CD4-positive, alpha-beta T cell treated with Interleukin-17A for 1 hour (primary cell): Measurements from ENCODE around the gene GPR83.
"Not testable (repeated sequence)": the region's sequence is repeated elsewhere in the genome, so short reads cannot be mapped to it uniquely, and the experiment has no call there.

Experiments used
- DNase-seq: peaks from one replicate; pipeline ENCODE4 v3.0.0-alpha.2; 2020

Gene GPR83

DNA sequence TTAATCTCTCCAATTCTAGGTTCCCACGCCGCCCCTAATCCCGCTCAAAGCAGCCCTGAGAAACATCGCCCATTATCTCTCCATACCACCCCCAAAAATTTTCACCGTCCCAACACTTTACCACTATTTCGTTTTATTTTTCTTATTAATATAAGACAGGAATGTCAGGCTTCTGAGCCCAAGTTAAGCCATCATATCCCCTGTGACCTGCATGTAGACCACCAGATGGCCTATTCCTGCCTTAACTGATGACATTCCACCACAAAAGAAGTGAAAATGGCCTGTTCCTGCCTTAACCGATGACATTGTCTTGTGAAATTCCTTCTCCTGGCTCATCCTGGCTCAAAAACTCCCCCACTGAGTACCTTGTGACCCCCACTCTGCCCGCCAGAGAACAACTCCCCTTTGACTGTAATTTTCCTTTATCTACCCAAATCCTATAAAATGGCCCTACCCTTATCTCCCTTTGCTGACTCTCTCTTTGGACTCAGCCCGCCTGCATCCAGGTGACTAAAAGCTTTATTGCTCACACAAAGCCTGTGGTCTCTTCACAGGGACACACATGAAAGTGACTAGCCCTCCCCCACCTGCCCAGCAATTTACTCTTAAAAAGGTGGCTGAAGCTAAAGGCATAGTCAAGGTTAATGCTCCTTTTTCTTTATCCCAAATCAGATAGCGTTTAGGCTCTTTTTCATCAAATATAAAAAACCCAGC is 50.2 kb downstream of the GPR83 start:
- not testable (repeated sequence) for DNase-seq

GRCh38 chr11:94346311-94346710 is 54.9 kb downstream of the GPR83 start:
- not testable (repeated sequence) for DNase-seq

DNA sequence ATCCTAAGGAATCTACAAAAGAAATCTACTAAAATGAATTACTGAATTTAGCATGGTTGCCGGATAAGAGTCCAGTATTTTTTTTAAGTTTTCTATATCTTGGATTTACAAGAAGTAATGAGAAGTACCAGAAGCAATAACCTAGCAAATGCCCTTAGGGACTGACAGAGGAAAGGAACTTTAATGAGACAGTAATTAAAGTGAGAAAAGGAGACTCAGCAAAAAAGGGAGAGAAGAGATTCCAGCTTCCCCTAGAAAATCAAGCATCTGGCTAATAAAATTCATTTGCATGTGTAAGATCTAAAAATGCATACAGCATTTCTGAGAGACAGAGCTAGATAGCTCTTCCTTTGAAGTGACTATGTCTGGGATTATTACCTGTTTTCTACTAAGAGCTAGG is 57.7 kb downstream of the GPR83 start:
- no peak for DNase-seq

DNA sequence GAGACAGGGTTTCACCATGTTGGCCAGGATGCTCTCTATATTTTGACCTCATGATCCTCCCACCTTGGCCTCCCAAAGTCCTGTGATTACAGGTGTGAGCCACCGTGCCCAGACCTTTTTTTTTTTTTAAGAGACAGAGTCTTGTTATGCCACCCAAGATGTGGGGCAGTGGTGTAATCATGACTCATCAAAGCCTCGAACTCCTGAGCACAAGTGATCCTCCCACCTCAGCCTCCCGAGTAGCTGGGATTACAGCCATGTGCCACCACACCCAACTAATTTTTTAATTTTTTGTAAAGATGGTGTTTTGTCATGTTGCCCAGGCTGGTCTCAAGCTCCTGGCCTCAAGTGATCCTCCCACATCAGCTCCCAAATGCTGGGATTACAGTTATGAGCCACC is 59.0 kb downstream of the GPR83 start:
- DNase-seq = no peak

GRCh38 chr11:94338651-94339050 is 62.6 kb downstream of the GPR83 start:
- DNase-seq = no peak

DNA sequence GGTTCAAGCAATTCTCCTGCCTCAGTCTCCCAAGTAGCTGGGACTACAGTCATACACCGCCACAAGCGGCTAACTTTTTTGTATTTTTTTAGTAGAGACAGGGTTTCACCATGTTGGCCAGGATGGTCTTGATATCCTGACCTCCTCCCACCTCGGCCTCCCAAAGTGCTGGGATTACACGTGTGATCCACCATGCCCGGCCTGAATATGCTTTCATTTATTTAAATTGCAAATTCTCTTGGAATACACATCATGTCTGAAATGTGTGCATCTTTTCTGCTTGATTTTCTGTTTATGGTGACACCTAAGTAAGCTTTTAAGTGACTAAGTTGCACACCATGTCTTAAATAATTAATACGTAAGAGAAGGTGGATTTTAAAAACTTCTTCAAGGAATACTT is 65.2 kb downstream of the GPR83 start:
- no peak for DNase-seq

- DNase-seq = no peak
These were observed 68.4 kb downstream of the GPR83 start for GRCh38 chr11:94332814-94333213.

DNA sequence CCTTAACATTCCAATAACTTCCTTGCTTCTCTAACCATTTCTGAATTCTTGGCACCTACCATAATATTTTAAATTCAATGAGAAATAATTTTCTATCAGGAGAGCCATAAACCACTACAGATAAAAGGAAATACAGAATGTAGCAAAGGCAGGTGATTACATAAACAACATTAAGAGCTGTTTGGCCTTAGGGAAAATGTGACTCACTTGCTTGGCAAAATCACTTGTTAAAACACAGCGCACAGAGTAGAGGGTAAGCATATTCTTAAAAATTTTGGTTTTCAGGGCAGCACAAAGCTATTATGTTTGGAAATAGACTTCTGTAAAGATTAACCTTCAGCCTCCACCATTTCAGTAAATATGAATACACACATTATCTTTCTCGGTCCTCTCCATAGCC is 70.4 kb downstream of the GPR83 start:
- no peak for DNase-seq

DNA sequence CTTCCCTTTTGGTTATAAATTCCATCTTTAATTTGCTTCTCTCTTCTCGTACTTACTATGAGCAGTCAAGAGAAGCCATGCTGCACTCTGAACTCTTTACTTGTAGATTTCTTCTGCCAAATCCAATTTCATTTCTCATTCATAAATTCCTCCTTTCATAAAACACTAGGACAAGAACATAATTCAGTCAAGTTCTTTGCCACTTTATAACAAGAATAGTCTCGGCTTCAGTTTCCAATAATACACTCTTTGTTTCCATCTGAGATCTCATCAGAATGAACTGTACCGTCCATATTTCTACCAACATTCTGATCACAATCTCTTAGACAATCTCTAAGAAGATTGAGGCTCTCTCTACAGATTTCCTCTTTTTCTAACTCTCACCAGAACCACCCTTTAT is 71.7 kb downstream of the GPR83 start:
- DNase-seq = no peak

DNA sequence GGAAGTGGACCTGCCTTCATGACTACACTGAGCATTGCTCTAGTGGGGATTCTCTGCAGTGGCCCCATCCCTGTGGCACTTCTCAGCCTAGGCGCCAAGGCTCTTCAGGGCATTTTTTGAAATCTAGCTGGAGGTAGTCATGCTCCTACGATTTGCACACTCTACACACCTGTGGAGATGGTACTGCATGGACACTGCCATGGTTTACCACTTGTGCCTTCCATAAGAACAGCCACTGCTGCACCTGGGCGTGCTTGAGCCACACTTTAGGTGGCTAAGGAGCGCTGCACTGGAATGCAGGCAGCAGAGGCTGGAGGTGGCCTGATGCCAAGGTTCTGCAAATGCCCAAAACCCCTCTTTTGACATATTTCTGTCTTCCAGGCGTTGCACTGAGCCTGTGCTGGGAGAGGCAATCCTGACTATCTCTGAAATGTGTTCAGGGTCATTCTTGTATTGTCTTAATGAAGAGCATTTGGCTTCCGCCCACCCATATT is 72.6 kb downstream of the GPR83 start:
- DNase-seq = no peak
